ENCODE data around the gene RAB40C. TPM values are rescaled to one million over a fixed set of nuclear protein-coding genes. Genes with fewer than 3 reads are reported as not detected.

Gene RAB40C
- total and polyA plus RNA-seq, 4 donors = 25.1 to 58.9 (median 43.9) TPM

DNA sequence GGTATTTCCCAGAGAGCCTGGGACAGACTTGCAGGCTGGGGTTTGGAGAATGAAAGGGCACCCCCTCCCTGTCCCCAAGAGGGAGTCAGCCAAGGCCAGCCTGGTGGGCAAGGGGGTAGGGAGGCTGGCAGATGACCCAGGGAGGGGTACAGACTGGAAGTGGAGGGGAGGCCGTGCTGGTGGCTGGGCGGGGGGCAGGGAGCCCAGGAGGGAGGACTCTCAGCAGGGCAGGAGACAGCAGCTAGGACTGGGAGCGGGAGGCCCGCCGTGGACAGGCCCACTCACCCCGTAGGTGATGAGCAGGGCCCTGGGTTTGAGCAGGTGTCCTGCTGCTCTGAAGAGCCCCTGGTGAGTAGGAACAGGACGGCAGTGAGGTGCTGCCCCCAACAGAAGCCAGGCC, 45.1 kb downstream of the RAB40C start:
- ATAC-seq (ENCODE audit: insufficient read depth, low FRiP score) (no peak), DNase-seq (no peak)
- H3K4me1 ChIP-seq (ENCODE audit: control insufficient read depth in 5 of 5, insufficient read depth in 5 of 5, low read length in 5 of 5) = peaks cover 0 to 37% (median 17%) of the 10 kb centered on the region in 5 donors
- peaks cover 0 to 18% (median 0%) of the 10 kb centered on the region in 4 donors for H3K36me3 ChIP-seq (ENCODE audit: control insufficient read depth in 4 of 4, insufficient read depth in 4 of 4, low read length in 4 of 4)
- H3K4me3 ChIP-seq = no peak overlapping the region
- H3K9me3 ChIP-seq (ENCODE audit: control insufficient read depth in 4 of 4, insufficient read depth in 3 of 4, low read length in 3 of 4) = no peaks in the 10 kb centered on the region
- H3K27ac ChIP-seq (ENCODE audit: low read depth in 1 of 2, low read length in 1 of 2) = no peak overlapping the region
- H3K9ac ChIP-seq (ENCODE audit: insufficient read depth in 1 of 2, low read length in 2 of 2) = no peak overlapping the region
- TF ChIP-seq, protein P1, sequence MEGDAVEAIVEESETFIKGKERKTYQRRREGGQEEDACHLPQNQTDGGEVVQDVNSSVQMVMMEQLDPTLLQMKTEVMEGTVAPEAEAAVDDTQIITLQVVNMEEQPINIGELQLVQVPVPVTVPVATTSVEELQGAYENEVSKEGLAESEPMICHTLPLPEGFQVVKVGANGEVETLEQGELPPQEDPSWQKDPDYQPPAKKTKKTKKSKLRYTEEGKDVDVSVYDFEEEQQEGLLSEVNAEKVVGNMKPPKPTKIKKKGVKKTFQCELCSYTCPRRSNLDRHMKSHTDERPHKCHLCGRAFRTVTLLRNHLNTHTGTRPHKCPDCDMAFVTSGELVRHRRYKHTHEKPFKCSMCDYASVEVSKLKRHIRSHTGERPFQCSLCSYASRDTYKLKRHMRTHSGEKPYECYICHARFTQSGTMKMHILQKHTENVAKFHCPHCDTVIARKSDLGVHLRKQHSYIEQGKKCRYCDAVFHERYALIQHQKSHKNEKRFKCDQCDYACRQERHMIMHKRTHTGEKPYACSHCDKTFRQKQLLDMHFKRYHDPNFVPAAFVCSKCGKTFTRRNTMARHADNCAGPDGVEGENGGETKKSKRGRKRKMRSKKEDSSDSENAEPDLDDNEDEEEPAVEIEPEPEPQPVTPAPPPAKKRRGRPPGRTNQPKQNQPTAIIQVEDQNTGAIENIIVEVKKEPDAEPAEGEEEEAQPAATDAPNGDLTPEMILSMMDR (IDR thresholded peaks at IDR 0.05; ENCODE audit: control extremely low read depth, extremely low read depth) = no peak
- H3K27me3 ChIP-seq (ENCODE audit: control insufficient read depth in 3 of 3, insufficient read depth in 3 of 3, low read length in 2 of 3) = no peaks in the 10 kb centered on the region
- WGBS, 2 donors = 89 to 96% methylated on average over 7 of the region's 7 CpGs

DNA sequence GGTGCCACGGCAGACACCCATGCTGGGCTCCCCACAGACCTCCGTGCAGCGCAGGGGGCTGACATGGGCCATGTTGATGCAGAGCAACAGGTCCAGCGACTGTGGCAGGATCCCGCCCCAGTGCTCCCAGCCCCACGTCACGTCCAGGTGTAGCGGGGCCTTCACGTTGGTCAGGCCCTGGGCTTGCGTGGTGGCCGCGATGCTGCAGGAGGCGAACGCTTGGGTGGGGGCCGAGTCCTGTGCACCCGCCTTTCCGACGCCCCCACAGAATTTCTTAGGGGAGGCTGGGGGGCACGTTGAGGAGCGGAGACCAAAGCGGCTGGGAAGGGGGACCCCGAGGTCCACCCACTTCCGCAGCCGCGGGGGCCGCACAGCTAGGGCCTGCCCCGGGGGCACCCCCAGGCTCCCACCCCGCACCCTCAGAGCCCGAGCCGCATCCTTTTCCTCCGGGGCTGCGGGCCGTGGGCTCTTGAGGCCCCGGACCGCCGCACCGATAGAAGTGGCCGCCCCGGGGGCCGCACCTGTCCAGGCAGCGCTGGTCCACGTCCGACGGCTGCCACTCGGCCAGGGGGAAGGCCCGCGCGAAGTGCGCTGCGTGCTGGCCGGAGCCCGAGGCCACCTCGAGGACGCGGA, 45.8 kb downstream of the RAB40C start:
- TF ChIP-seq, protein P1 (IDR thresholded peaks at IDR 0.05; ENCODE audit: control extremely low read depth, extremely low read depth) = no peak
- peak overlapping the region; percentile 86 for H3K4me3 ChIP-seq
- 3 to 4% methylated on average over 45 to 55 of the region's 55 CpGs for WGBS, 2 donors
- peaks cover 0 to 30% (median 10%) of the 10 kb centered on the region in 5 donors for H3K4me1 ChIP-seq (ENCODE audit: control insufficient read depth in 5 of 5, insufficient read depth in 5 of 5, low read length in 5 of 5)
- peak overlapping the region; percentile 97 to 98 for H3K27ac ChIP-seq (ENCODE audit: low read depth in 1 of 2, low read length in 1 of 2)
- H3K36me3 ChIP-seq (ENCODE audit: control insufficient read depth in 4 of 4, insufficient read depth in 4 of 4, low read length in 4 of 4) = peaks cover 0 to 18% (median 0%) of the 10 kb centered on the region in 4 donors
- no peaks in the 10 kb centered on the region for H3K27me3 ChIP-seq (ENCODE audit: control insufficient read depth in 3 of 3, insufficient read depth in 3 of 3, low read length in 2 of 3)
- ATAC-seq (ENCODE audit: insufficient read depth, low FRiP score) (peak; percentile 1), DNase-seq (no peak)
- no peaks in the 10 kb centered on the region for H3K9me3 ChIP-seq (ENCODE audit: control insufficient read depth in 4 of 4, insufficient read depth in 3 of 4, low read length in 3 of 4)
- peak overlapping the region in 1 of 2 donors; percentile 46 for H3K9ac ChIP-seq (ENCODE audit: insufficient read depth in 1 of 2, low read length in 2 of 2)

DNA sequence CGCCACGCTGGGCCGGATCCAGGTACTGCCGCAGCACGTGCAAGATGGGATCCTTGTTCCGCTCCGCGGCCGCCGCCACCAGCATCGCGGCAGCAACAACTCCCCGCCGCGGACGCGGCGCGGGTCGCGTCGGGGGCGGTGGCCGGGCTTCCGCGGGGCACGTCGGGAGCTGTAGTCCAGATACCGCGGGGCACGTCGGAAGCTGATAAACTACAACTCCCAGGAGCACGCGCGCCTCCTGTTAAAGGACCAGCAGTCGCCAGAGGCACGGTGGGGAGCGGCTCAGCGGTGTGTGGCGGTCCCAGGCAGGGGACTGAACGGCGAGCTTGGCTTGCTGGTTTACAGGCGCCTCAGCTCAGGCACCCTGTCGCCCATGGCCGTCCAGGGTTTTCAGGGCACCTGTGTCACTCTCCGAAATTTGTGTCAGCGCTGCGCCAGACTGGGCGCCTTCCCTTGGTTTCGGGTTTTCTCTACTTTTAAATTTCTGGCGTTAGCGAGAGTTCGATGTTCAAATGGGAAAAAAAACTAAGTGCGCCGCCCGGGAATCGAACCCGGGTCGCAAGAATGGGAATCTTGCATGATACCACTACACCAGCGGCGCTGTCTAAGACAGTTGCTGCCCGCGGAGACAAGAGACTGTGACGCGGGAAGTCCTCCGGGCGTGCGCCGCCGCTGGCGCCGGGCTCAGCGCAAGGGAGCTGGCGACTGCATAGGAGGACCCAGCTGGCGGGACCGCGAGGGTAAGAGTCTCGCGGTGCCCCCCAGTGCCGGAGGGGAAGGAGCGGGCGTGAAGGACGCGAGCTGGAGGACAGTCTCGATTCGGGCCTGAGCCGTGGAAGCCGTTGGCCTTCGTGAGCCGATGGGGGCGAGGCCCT, 46.6 kb downstream of the RAB40C start, which contains the start of gene METTL26:
Gene METTL26, minus strand, starts transcription at position 100 of the 875 bp plus-strand sequence. Its CDS starts 15 bp downstream, at position 85.
- Histone ChIP-seq H3K9me3 (ENCODE audit: control insufficient read depth in 4 of 4, insufficient read depth in 3 of 4, low read length in 3 of 4) (no peaks in the 10 kb centered on the region), H3K9ac (ENCODE audit: insufficient read depth in 1 of 2, low read length in 2 of 2) (peak within 1 kb of the TSS; percentile 46 to 94), H3K27me3 (ENCODE audit: control insufficient read depth in 3 of 3, insufficient read depth in 3 of 3, low read length in 2 of 3) (no peaks in the 10 kb centered on the region), H3K4me1 (ENCODE audit: control insufficient read depth in 5 of 5, insufficient read depth in 5 of 5, low read length in 5 of 5) (peaks cover 0 to 27% (median 7%) of the 10 kb centered on the region in 5 donors), H3K4me3 (peak within 1 kb of the TSS; percentile 86), H3K36me3 (ENCODE audit: control insufficient read depth in 4 of 4, insufficient read depth in 4 of 4, low read length in 4 of 4) (peaks cover 0 to 18% (median 0%) of the 10 kb centered on the region in 4 donors), H3K27ac (ENCODE audit: low read depth in 1 of 2, low read length in 1 of 2) (peak within 1 kb of the TSS; percentile 97 to 98)
- TF ChIP-seq, protein P1 (IDR thresholded peaks at IDR 0.05; ENCODE audit: control extremely low read depth, extremely low read depth) = peak; percentile 1
- ATAC-seq (ENCODE audit: insufficient read depth, low FRiP score) (peak; percentile 89), DNase-seq (peak; percentile 95 to 96 (median 96))
- 0% methylated on average over 84 to 91 of the region's 91 CpGs for WGBS, 2 donors

Measured in lung (tissue), 12 donors.